CD4-positive, CD25-positive, alpha-beta regulatory T cell (primary cell): ENCODE data around the gene HEPACAM. TPM values are rescaled to one million over a fixed set of nuclear protein-coding genes. Genes with fewer than 3 reads are reported as not detected.

Experiments
- ATAC-seq, 2 donors: fragments of 150-1000 bp; cut with Tn5 transposase; one replicate each; pipeline ENCODE4 v1.10.0; 2021; ENCODE audit warnings: low read depth in 2 of 2, moderate number of reproducible peaks in 2 of 2, moderate library complexity in 1 of 2
- DNase-seq, 3 donors: peaks; one replicate each; pipeline versions ENCODE4 v3.0.0 to v3.0.0-alpha.2; 2012 to 2022; ENCODE audit warnings: mixed read lengths in 1 of 3
- H3K27ac ChIP-seq: one replicate; pipeline ENCODE4 v1.7.0; 2013; ENCODE audit warnings: mild to moderate bottlenecking, low read length; ENCODE audit not compliant: insufficient read depth, poor library complexity, severe bottlenecking
- H3K27me3 ChIP-seq: one replicate; pipeline ENCODE4 v1.7.0; 2013; ENCODE audit warnings: low read length; ENCODE audit not compliant: control insufficient read depth, insufficient read depth
- H3K36me3 ChIP-seq: one replicate; pipeline ENCODE4 v1.7.0; 2013; ENCODE audit warnings: mild to moderate bottlenecking, low read length, moderate library complexity; ENCODE audit not compliant: control insufficient read depth, insufficient read depth
- H3K4me1 ChIP-seq: 2 replicates; pipeline ENCODE4 v1.7.0; 2013; ENCODE audit warnings: mild to moderate bottlenecking, low read length; ENCODE audit not compliant: insufficient read depth, control insufficient read depth, poor library complexity, severe bottlenecking
- H3K4me3 ChIP-seq: one replicate; pipeline ENCODE4 v1.7.0; 2013; ENCODE audit warnings: low read depth, mild to moderate bottlenecking, low read length, moderate library complexity
- H3K9me3 ChIP-seq, 2 experiments: 1 replicate in 1 of 2; 2 replicates in 1 of 2; pipeline ENCODE4 v1.7.0; 2013; ENCODE audit warnings: low read length in 2 of 2, mild to moderate bottlenecking in 1 of 2, moderate library complexity in 1 of 2; ENCODE audit not compliant: control insufficient read depth in 2 of 2
- H3K27ac Mint-ChIP-seq, 3 donors: one replicate each; pipeline ENCODE4 v1.8.0; 2020 to 2022; ENCODE audit warnings: mild to moderate bottlenecking in 3 of 3, mixed read lengths in 3 of 3, moderate library complexity in 2 of 3
- H3K27me3 Mint-ChIP-seq: one replicate; pipeline ENCODE4 v1.8.0; 2022; ENCODE audit warnings: mild to moderate bottlenecking, mixed read lengths
- H3K36me3 Mint-ChIP-seq: one replicate; pipeline ENCODE4 v1.8.0; 2020; ENCODE audit warnings: mixed read lengths
- H3K4me1 Mint-ChIP-seq, 4 donors: one replicate each; pipeline ENCODE4 v1.8.0; 2020 to 2022; ENCODE audit warnings: mixed read lengths in 4 of 4, mild to moderate bottlenecking in 1 of 4
- H3K4me3 Mint-ChIP-seq, 4 donors: one replicate each; pipeline ENCODE4 v1.8.0; 2020 to 2022; ENCODE audit warnings: mild to moderate bottlenecking in 4 of 4, mixed read lengths in 4 of 4, moderate library complexity in 3 of 4
- H3K9me3 Mint-ChIP-seq, 7 donors: one replicate each; pipeline ENCODE4 v1.8.0; 2020 to 2022; ENCODE audit warnings: mixed read lengths in 7 of 7, mild to moderate bottlenecking in 3 of 7, moderate library complexity in 2 of 7
- polyA plus RNA-seq, 4 donors: library from polyadenylated mRNA; unstranded; fragments of 300-500 nt; fragmentation: Illumina TruSeq; gene quantifications; one replicate each; pipeline ENCODE4 v1.2.3, GENCODE V29; 2021
- total RNA-seq: library from RNA; stranded (reverse); gene quantifications from one replicate; pipeline ENCODE4 v1.2.3, GENCODE V29; 2022

The HEPACAM gene
- total and polyA plus RNA-seq, 5 donors from 2014 or later, result not detected

DNA sequence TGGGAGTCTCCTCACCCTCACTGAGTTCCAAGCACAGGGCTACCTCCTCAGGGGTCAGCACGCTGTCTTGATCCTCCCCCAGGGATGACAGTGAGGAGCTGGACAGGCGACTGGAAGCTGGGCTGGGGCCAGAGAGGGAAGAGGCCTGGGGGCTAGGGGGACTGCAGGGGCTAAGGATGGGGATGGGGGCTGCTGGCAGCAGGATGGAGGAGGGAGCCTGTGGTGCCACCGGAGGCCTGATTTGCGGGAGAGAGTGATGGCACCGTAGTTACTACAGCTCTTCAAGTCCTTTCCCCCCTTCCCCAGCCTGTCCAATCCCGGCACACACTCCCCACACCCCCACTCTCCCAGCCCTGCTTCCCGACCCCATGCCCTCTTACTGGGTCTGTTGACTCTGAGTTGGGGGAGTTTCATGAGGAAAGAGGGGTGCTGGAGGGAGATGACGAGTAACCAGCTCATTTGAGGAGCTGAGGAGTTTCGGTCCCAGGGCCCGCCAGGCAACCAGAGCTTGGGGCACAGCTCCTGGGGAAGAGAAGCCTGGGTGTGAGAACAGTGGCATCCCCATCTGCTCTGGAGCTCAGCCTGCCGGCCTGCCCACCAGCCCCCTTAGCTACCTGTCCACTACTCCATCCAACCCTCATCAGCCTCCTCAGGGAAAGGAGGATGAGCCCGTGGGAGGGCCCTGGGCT is 48.7 kb downstream of the HEPACAM start:
- H3K9me3 Mint-ChIP-seq, result peaks cover 0 to 2% (median 0%) of the 10 kb centered on the region in 7 donors
- H3K4me1 Mint-ChIP-seq, result peaks cover 0 to 5% (median 0%) of the 10 kb centered on the region in 4 donors
- no peak for ATAC-seq
- Histone ChIP-seq H3K4me3 (no peak overlapping the region), H3K4me1 (no peaks in the 10 kb centered on the region), H3K27ac (no peak overlapping the region), H3K9me3 (no peaks in the 10 kb centered on the region), H3K27me3 (no peaks in the 10 kb centered on the region), H3K36me3 (no peaks in the 10 kb centered on the region)
- H3K4me3 Mint-ChIP-seq, result no peak overlapping the region
- no peak overlapping the region for H3K27ac Mint-ChIP-seq
- H3K27me3 Mint-ChIP-seq, result peaks cover 11% of the 10 kb centered on the region
- DNase-seq, result no peak
- no peaks in the 10 kb centered on the region for H3K36me3 Mint-ChIP-seq

DNA sequence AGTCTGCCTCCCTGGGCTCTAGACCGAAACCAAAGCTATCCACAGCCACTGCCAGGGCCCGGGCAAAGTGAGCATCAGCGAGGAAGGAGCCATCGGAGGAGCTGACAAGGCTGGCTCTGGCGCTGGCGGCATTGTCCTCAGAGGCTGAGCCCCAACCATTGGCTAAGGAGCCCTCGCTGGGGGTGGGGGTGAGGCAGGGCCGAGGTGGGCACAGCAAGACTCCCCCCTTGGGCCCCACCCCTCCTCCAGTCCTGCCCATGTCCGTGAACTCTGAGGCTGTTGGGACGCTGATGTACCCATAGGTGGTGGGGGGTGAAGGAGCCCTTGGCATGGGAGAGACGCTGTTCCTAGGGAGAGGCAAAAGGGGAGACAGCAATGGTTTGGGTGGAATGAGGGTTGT is 49.4 kb downstream of the HEPACAM start:
- Mint-ChIP-seq H3K4me3 (no peak overlapping the region), H3K9me3 (peaks cover 0 to 2% (median 0%) of the 10 kb centered on the region in 7 donors), H3K36me3 (no peaks in the 10 kb centered on the region), H3K27ac (no peak overlapping the region), H3K27me3 (peaks cover 11% of the 10 kb centered on the region), H3K4me1 (peaks cover 0 to 5% (median 0%) of the 10 kb centered on the region in 4 donors)
- Histone ChIP-seq H3K4me1 (no peaks in the 10 kb centered on the region), H3K4me3 (no peak overlapping the region), H3K27me3 (no peaks in the 10 kb centered on the region), H3K27ac (no peak overlapping the region), H3K36me3 (no peaks in the 10 kb centered on the region), H3K9me3 (no peaks in the 10 kb centered on the region)
- DNase-seq, result no peak
- ATAC-seq, result no peak

DNA sequence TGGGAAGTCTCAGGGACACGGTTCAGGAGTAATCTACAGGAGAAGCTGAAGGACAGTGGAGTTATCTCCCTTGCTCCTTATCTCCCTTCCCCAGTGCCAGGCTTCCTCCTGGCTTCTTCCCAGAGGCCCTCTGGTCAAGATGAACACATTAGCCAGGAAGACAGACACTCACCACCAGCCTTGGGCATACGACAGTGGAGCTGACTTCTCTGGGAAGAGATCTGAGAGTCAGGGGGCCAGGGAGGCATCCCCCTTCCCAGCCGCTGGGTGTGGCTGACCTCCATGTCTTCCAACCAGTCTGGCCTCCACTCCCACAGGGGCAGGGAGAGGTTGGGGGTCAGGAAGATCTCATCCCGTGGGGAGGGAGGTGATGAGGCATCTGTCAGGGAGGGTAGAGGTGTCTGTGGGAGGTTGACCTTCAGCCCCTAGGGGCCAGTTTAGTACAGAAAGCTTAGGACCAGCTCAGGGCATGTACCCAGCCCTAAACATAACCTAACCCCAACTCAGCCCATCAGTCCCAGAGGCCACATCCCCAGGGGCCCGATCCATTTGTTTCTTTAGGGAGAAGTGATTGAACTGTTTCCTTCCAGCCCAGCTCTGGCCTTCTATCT is 50.9 kb downstream of the HEPACAM start:
- peaks cover 0 to 5% (median 0%) of the 10 kb centered on the region in 4 donors for H3K4me1 Mint-ChIP-seq
- no peak overlapping the region for H3K4me3 Mint-ChIP-seq
- H3K27me3 Mint-ChIP-seq, result peaks cover 11% of the 10 kb centered on the region
- no peak overlapping the region for H3K27ac Mint-ChIP-seq
- ATAC-seq (no peak), DNase-seq (no peak)
- Histone ChIP-seq H3K36me3 (no peaks in the 10 kb centered on the region), H3K27ac (no peak overlapping the region), H3K4me3 (no peak overlapping the region), H3K4me1 (no peaks in the 10 kb centered on the region), H3K27me3 (no peaks in the 10 kb centered on the region), H3K9me3 (no peaks in the 10 kb centered on the region)
- peaks cover 0 to 2% (median 0%) of the 10 kb centered on the region in 7 donors for H3K9me3 Mint-ChIP-seq
- no peaks in the 10 kb centered on the region for H3K36me3 Mint-ChIP-seq

DNA sequence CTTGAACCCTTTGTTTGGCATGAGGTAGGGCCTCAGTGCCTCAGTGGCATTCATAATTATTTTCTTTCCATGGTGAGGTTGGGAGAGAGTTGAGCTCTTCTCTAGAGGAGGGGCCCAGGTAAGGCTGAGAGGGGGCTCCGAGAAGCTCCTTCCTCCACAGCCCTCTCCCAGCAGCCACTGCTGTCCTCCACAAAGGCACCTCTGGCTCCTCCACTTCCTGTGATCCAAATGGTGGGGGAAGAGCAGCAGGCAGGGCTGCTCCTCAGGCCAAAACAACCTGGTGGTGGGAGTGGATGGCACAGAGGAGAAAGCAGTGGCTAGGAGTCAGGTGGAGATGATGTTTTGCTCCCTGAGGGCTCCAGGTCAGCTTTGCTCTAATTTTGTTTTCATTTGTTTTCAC is 51.5 kb downstream of the HEPACAM start:
- no peak overlapping the region for H3K4me3 ChIP-seq
- no peaks in the 10 kb centered on the region for H3K36me3 ChIP-seq
- H3K4me3 Mint-ChIP-seq, result no peak overlapping the region
- no peaks in the 10 kb centered on the region for H3K4me1 ChIP-seq
- H3K27me3 Mint-ChIP-seq, result peaks cover 11% of the 10 kb centered on the region
- H3K36me3 Mint-ChIP-seq, result no peaks in the 10 kb centered on the region
- H3K9me3 Mint-ChIP-seq, result peaks cover 0 to 2% (median 0%) of the 10 kb centered on the region in 7 donors
- H3K27me3 ChIP-seq, result no peaks in the 10 kb centered on the region
- peaks cover 0 to 5% (median 1%) of the 10 kb centered on the region in 4 donors for H3K4me1 Mint-ChIP-seq
- H3K27ac ChIP-seq, result no peak overlapping the region
- H3K27ac Mint-ChIP-seq, result no peak overlapping the region
- no peaks in the 10 kb centered on the region for H3K9me3 ChIP-seq
- DNase-seq (no peak), ATAC-seq (no peak)

DNA sequence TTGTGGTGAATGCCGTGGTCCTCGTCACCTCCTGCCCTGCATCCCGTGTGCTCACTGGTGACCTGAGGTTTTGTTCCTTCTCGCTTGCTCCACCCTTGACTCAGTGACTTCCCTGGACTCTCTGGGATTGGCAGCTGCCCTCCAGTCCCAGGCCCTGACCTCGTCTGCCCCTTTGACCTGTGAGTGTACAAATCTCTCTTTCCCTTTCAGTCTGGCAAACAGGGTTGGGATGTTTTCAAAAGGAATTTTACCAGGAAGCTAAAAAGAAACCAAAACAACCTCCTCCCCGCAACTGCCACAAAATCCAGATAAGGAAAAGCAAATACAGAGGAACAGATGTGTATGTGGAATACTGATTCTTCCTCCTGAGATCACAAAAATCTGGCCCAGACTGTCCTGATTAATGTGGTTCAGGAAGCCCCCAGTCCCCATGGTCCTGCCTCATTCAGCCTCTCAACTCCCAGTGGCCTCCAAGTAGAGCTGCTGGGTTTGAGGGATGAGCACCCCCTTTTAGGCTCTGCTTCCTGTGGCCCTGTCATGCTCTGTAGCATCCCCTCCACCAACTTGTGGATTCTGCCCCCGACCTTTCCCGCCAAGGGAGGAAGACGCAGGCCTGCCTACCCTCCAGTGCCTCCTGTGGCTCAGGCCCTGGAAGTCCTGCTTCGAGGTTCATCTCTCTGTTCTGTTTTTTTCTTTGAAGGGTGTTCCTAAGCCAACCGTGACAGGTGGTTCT is 53.3 kb downstream of the HEPACAM start:
- Histone ChIP-seq H3K9me3 (no peaks in the 10 kb centered on the region), H3K4me3 (no peak overlapping the region), H3K27me3 (no peaks in the 10 kb centered on the region), H3K27ac (no peak overlapping the region), H3K4me1 (peaks cover under 1% of the 10 kb centered on the region), H3K36me3 (no peaks in the 10 kb centered on the region)
- H3K9me3 Mint-ChIP-seq, result peaks cover 0 to 2% (median 0%) of the 10 kb centered on the region in 7 donors
- H3K27ac Mint-ChIP-seq, result no peak overlapping the region
- H3K27me3 Mint-ChIP-seq, result peaks cover 4% of the 10 kb centered on the region
- ATAC-seq (no peak), DNase-seq (no peak)
- H3K36me3 Mint-ChIP-seq, result no peaks in the 10 kb centered on the region
- peaks cover 0 to 10% (median 2%) of the 10 kb centered on the region in 4 donors for H3K4me1 Mint-ChIP-seq
- no peak overlapping the region for H3K4me3 Mint-ChIP-seq

DNA sequence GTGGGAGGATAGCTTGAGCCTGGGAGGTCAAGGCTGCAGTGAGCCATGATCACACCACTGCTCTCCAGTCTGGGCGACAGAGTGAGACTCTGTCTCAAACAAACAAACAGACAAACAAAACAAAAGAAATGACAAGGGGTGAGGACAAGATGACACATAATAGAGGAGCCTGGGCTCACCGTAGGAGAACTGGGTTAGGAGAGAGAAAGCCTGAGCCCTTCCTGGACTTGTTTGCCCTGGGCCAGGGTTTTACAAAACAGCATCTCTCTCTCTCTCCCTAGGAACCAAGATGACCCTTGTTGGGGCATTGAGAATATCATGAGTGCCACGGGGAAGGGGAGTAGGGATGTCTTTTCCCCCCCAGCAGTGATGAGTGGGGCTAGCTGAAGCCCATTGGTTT is 54.9 kb downstream of the HEPACAM start:
- Mint-ChIP-seq H3K4me1 (peaks cover 0 to 19% (median 0%) of the 10 kb centered on the region in 4 donors), H3K27me3 (peaks cover 4% of the 10 kb centered on the region), H3K4me3 (no peak overlapping the region), H3K36me3 (no peaks in the 10 kb centered on the region), H3K9me3 (peaks cover 0 to 2% (median 0%) of the 10 kb centered on the region in 7 donors), H3K27ac (peak overlapping the region in 1 of 3 donors; percentile 8)
- Histone ChIP-seq H3K27me3 (no peaks in the 10 kb centered on the region), H3K4me3 (no peak overlapping the region), H3K4me1 (peaks cover 16% of the 10 kb centered on the region), H3K9me3 (no peaks in the 10 kb centered on the region), H3K36me3 (no peaks in the 10 kb centered on the region), H3K27ac (no peak overlapping the region)
- ATAC-seq, result no peak
- DNase-seq, result no peak

DNA sequence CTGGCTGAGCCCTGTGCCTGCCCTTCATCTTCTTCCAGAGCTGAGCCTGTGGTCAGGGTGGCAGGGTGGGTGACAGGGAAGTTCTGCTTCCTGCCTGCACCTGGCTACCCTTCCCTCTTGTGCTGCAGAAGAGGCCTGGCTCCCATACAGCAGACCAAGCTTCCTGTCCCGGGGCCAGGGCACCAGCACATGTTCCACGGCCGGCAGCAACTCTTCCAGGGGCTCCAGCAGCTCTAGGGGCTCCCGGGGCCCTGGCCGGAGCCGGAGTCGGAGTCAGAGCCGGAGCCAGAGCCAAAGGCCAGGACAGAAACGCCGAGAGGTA is 55.6 kb downstream of the HEPACAM start:
- Histone ChIP-seq H3K4me3 (no peak overlapping the region), H3K27me3 (peaks cover under 1% of the 10 kb centered on the region), H3K9me3 (no peaks in the 10 kb centered on the region), H3K36me3 (no peaks in the 10 kb centered on the region), H3K4me1 (peaks cover 20% of the 10 kb centered on the region), H3K27ac (no peak overlapping the region)
- H3K36me3 Mint-ChIP-seq, result no peaks in the 10 kb centered on the region
- DNase-seq (no peak), ATAC-seq (no peak)
- H3K4me3 Mint-ChIP-seq, result no peak overlapping the region
- peaks cover 0 to 24% (median 2%) of the 10 kb centered on the region in 4 donors for H3K4me1 Mint-ChIP-seq
- peaks cover 5% of the 10 kb centered on the region for H3K27me3 Mint-ChIP-seq
- peaks cover 0 to 2% (median 0%) of the 10 kb centered on the region in 7 donors for H3K9me3 Mint-ChIP-seq
- no peak overlapping the region for H3K27ac Mint-ChIP-seq
